HepG2 (cell line): Measurements from ENCODE around the gene CD300LG. TPM values are rescaled to one million over a fixed set of nuclear protein-coding genes. Genes with fewer than 3 reads are reported as not detected.

Source experiments
- FOSL2 ChIP-seq: sonication (generic); formaldehyde crosslinking; IDR thresholded peaks from 2 replicates; pipeline ENCODE4 v1.4.0; 2020; ENCODE audit warnings: missing genetic modification reagents
- HMGXB3 ChIP-seq: sonication (generic); formaldehyde crosslinking; IDR thresholded peaks from 2 replicates; pipeline ENCODE4 v1.4.0; 2020; ENCODE audit warnings: missing genetic modification reagents, borderline replicate concordance
- IKZF1 ChIP-seq: fragments of 450-650 bp; IDR thresholded peaks from 2 replicates; pipeline ENCODE4 v1.7.1; 2016
- MAZ ChIP-seq, 2 experiments: sonication (generic) in 1 of 2; formaldehyde crosslinking in 1 of 2; IDR thresholded peaks; 2 replicates each; pipeline versions ENCODE4 v1.5.0 to v1.6.1; 2012 to 2020; ENCODE audit warnings: low read depth in 2 of 2, mild to moderate bottlenecking in 2 of 2, borderline replicate concordance in 1 of 2, improper control_type of control experiment in 1 of 2, low read length in 1 of 2, missing genetic modification reagents in 1 of 2, moderate library complexity in 1 of 2
- MED1 ChIP-seq: sonication (generic); formaldehyde crosslinking; IDR thresholded peaks from 2 replicates; pipeline ENCODE4 v1.4.0; 2020; ENCODE audit warnings: missing genetic modification reagents
- NR2C2 ChIP-seq: sonication (generic); formaldehyde crosslinking; IDR thresholded peaks from 2 replicates; pipeline ENCODE4 v1.4.0; 2020; ENCODE audit warnings: missing genetic modification reagents, mild to moderate bottlenecking, moderate library complexity, borderline replicate concordance
- PAWR ChIP-seq: sonication (generic); formaldehyde crosslinking; IDR thresholded peaks from 2 replicates; pipeline ENCODE4 v1.4.0; 2020; ENCODE audit warnings: missing genetic modification reagents, mild to moderate bottlenecking, borderline replicate concordance
- PHF8 ChIP-seq: sonication (generic); formaldehyde crosslinking; IDR thresholded peaks from 2 replicates; pipeline ENCODE4 v1.5.0; 2020; ENCODE audit warnings: missing genetic modification reagents
- POLR2AphosphoS5 ChIP-seq: IDR thresholded peaks from 2 replicates; pipeline ENCODE4 v1.6.1; 2012; ENCODE audit warnings: low read depth, low read length
- SMAD3 ChIP-seq: sonication (generic); formaldehyde crosslinking; IDR thresholded peaks from 2 replicates; pipeline ENCODE4 v1.4.0; 2020; ENCODE audit warnings: missing genetic modification reagents
- SMAD9 ChIP-seq: sonication (generic); formaldehyde crosslinking; IDR thresholded peaks from 2 replicates; pipeline ENCODE4 v1.5.1; 2020; ENCODE audit warnings: mild to moderate bottlenecking, missing genetic modification reagents
- SNAPC2 ChIP-seq: sonication (generic); formaldehyde crosslinking; IDR thresholded peaks from 2 replicates; pipeline ENCODE4 v1.8.1; 2022; ENCODE audit warnings: mild to moderate bottlenecking, missing genetic modification reagents
- ZMAT3 ChIP-seq: sonication (generic); formaldehyde crosslinking; conservative IDR thresholded peaks from 2 replicates; pipeline ENCODE4 v1.7.0; 2021; ENCODE audit warnings: missing genetic modification reagents
- ZNF143 ChIP-seq: sonication (generic); formaldehyde crosslinking; IDR thresholded peaks from 2 replicates; pipeline ENCODE4 v1.4.0; 2020; ENCODE audit warnings: missing genetic modification reagents
- ZNF205 ChIP-seq: IDR thresholded peaks from 2 replicates; pipeline ENCODE4 v1.6.1; 2018; ENCODE audit warnings: missing biosample characterization, missing genetic modification reagents
- ZNF33A ChIP-seq: sonication (generic); formaldehyde crosslinking; IDR thresholded peaks from 2 replicates; pipeline ENCODE4 v1.5.1; 2020; ENCODE audit warnings: missing genetic modification reagents, mild to moderate bottlenecking, moderate library complexity, borderline replicate concordance
- ZNF44 ChIP-seq: sonication (generic); formaldehyde crosslinking; IDR thresholded peaks from 2 replicates; pipeline ENCODE4 v1.5.1; 2020; ENCODE audit warnings: mild to moderate bottlenecking, missing genetic modification reagents
- ZNF672 ChIP-seq: sonication (generic); formaldehyde crosslinking; IDR thresholded peaks from 2 replicates; pipeline ENCODE4 v1.8.1; 2022; ENCODE audit warnings: missing genetic modification reagents
- ZNF703 ChIP-seq: sonication (generic); formaldehyde crosslinking; IDR thresholded peaks from 2 replicates; pipeline ENCODE4 v1.5.1; 2020; ENCODE audit warnings: missing genetic modification reagents, mild to moderate bottlenecking, moderate library complexity, borderline replicate concordance
- ZNF713 ChIP-seq: sonication (generic); formaldehyde crosslinking; IDR thresholded peaks from 2 replicates; pipeline ENCODE4 v1.4.0; 2020; ENCODE audit warnings: mild to moderate bottlenecking, missing genetic modification reagents
- ZNF747 ChIP-seq: sonication (generic); formaldehyde crosslinking; IDR thresholded peaks from 2 replicates; pipeline ENCODE4 v1.8.1; 2023; ENCODE audit warnings: missing genetic modification reagents, mild to moderate bottlenecking, borderline replicate concordance
- ZNF749 ChIP-seq: sonication (generic); formaldehyde crosslinking; IDR thresholded peaks from 2 replicates; pipeline ENCODE4 v1.8.0; 2022; ENCODE audit warnings: mild to moderate bottlenecking, missing genetic modification reagents, moderate library complexity, borderline replicate concordance
- ZUFSP ChIP-seq: sonication (generic); formaldehyde crosslinking; IDR thresholded peaks from 2 replicates; pipeline ENCODE4 v1.9.0; 2021; ENCODE audit warnings: missing genetic modification reagents, mild to moderate bottlenecking, borderline replicate concordance
- polyA plus RNA-seq, 8 experiments: library from polyadenylated mRNA; depleted of rRNA in 3 of 8; stranded (reverse) in 7 of 8; unstranded in 1 of 8; fragments of >200 nt; fragmentation: Illumina TruSeq in 4 of 8; extraction: Trizol in 4 of 8; gene quantifications; 2 replicates each; pipeline versions ENCODE4 v1.2.1 to v1.2.3, GENCODE V29; 2011 to 2016; ENCODE audit warnings: low read depth in 4 of 8, missing spikeins in 1 of 8, mixed read lengths in 1 of 8; ENCODE audit not compliant: insufficient read depth in 1 of 8
- total RNA-seq, 5 experiments: library from RNA; depleted of rRNA; stranded (reverse); fragments of >200 nt; fragmentation: Illumina TruSeq; extraction: Trizol; gene quantifications; 2 replicates each; pipeline ENCODE4 v1.2.3, GENCODE V29; 2016; ENCODE audit warnings: low read depth in 1 of 5
- TF ChIP-seq, protein P1 (sequence below): sonication (generic); formaldehyde crosslinking; IDR thresholded peaks from 2 replicates; pipeline ENCODE4 v1.5.0; 2020; ENCODE audit warnings: missing genetic modification reagents

The CD300LG gene
- total and polyA plus RNA-seq, 2 of the 13 experiments (the other 11 are each of a cell fraction or from before 2014, with no cell fraction given): not detected

DNA sequence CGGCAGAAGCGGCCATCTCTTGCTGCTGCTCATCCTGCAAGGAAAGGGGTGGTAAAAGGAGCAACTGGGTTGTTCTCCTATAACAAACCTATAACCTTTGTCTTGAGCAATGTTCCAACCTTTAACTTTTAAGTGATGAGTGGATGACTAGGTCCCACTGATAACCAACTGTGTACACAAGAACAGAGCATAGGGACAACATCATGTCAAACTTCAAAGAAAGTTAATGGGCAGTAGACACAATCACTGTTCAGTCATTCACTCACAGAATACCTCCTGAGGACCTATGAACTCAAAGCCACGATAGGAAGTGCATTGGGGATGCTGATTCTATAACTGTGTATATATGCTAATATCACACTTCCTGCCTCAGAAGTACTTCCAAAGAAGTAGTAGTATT lies 45.1 kb upstream of the CD300LG start (continued):
- TF ChIP-seq POLR2AphosphoS5 (no peak), ZNF747 (CRISPR knock-in tag) (no peak), ZNF143 (CRISPR knock-in tag) (no peak), PHF8 (no peak), ZMAT3 (no peak), IKZF1 (no peak), SMAD9 (no peak), FOSL2 (peak; percentile 96), ZNF205 (CRISPR knock-in tag) (peak; percentile 85), ZUFSP (no peak), ZNF703 (CRISPR knock-in tag) (no peak), MED1 (CRISPR knock-in tag) (peak; percentile 54), ZNF749 (CRISPR knock-in tag) (no peak), ZNF713 (CRISPR knock-in tag) (no peak), SMAD3 (CRISPR knock-in tag) (peak; percentile 72; the same call in 1 of the 2 replicates), HMGXB3 (CRISPR knock-in tag) (no peak), PAWR (CRISPR knock-in tag) (no peak), ZNF33A (CRISPR knock-in tag) (no peak), MAZ (IDR thresholded peaks at IDR 0.05; ENCODE audit: borderline replicate concordance, low read depth, low read length) (no peak), MAZ (CRISPR knock-in tag; IDR thresholded peaks at IDR 0.05; ENCODE audit: low read depth) (no peak), ZNF44 (CRISPR knock-in tag) (no peak), ZNF672 (CRISPR knock-in tag) (no peak), SNAPC2 (CRISPR knock-in tag) (peak; percentile 84), NR2C2 (peak; percentile 81)
- TF ChIP-seq, protein P1, sequence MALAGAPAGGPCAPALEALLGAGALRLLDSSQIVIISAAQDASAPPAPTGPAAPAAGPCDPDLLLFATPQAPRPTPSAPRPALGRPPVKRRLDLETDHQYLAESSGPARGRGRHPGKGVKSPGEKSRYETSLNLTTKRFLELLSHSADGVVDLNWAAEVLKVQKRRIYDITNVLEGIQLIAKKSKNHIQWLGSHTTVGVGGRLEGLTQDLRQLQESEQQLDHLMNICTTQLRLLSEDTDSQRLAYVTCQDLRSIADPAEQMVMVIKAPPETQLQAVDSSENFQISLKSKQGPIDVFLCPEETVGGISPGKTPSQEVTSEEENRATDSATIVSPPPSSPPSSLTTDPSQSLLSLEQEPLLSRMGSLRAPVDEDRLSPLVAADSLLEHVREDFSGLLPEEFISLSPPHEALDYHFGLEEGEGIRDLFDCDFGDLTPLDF (CRISPR knock-in tag): no peak
